Parathyroid adenoma (tissue), 2 donors: ENCODE results near the gene TUBA1A.
A peak's percentile ranks its signal among the peaks of the same experiment; 100 is the strongest.

Experiments
- H2AFZ ChIP-seq: fragments of 300-600 bp; sonication (generic); one replicate; pipeline ENCODE4 v1.7.0; 2017; ENCODE audit warnings: antibody characterized with exemption, mild to moderate bottlenecking
- H3K27ac ChIP-seq: fragments of 300-600 bp; sonication (generic); one replicate; pipeline ENCODE4 v1.7.0; 2017
- H3K27me3 ChIP-seq: fragments of 300-600 bp; sonication (generic); one replicate; pipeline ENCODE4 v1.7.0; 2017; ENCODE audit warnings: low read length; ENCODE audit not compliant: control insufficient read depth, insufficient read depth
- H3K36me3 ChIP-seq: fragments of 300-600 bp; sonication (generic); one replicate; pipeline ENCODE4 v1.7.0; 2017; ENCODE audit warnings: low read length; ENCODE audit not compliant: control insufficient read depth, insufficient read depth
- H3K4me1 ChIP-seq: fragments of 300-600 bp; sonication (generic); one replicate; pipeline ENCODE4 v1.7.0; 2017; ENCODE audit warnings: control low read depth
- H3K4me2 ChIP-seq: fragments of 300-600 bp; sonication (generic); one replicate; pipeline ENCODE4 v1.7.0; 2017; ENCODE audit warnings: low read length
- H3K4me3 ChIP-seq: fragments of 300-600 bp; sonication (generic); one replicate; pipeline ENCODE4 v1.7.0; 2017; ENCODE audit warnings: low read depth, low read length
- H3K79me2 ChIP-seq: fragments of 300-600 bp; sonication (generic); one replicate; pipeline ENCODE4 v1.7.0; 2017; ENCODE audit warnings: control low read depth
- H3K9ac ChIP-seq: fragments of 300-600 bp; sonication (generic); one replicate; pipeline ENCODE4 v1.7.0; 2017; ENCODE audit warnings: mild to moderate bottlenecking
- H3K9me3 ChIP-seq: fragments of 300-600 bp; sonication (generic); one replicate; pipeline ENCODE4 v1.7.0; 2017; ENCODE audit warnings: low read length; ENCODE audit not compliant: control insufficient read depth
- CTCF ChIP-seq: fragments of 300-600 bp; sonication (generic); IDR thresholded peaks from one replicate; pipeline ENCODE4 v1.7.0; 2017; ENCODE audit warnings: antibody characterized with exemption, mild to moderate bottlenecking
- donor health status: primary hyperparathyroidism.

The TUBA1A gene

GRCh38 chr12:49208146-49208545 lies 19.3 kb upstream of the TUBA1A start:
- no peaks in the 10 kb centered on the region for H3K36me3 ChIP-seq
- H3K27me3 ChIP-seq: no peaks in the 10 kb centered on the region
- no peaks in the 10 kb centered on the region for H3K4me1 ChIP-seq
- no peak overlapping the region for H3K4me2 ChIP-seq
- H2AFZ ChIP-seq: no peak overlapping the region
- H3K79me2 ChIP-seq: no peaks in the 10 kb centered on the region
- H3K27ac ChIP-seq: no peak overlapping the region
- TF ChIP-seq CTCF: no peak
- no peak overlapping the region for H3K4me3 ChIP-seq
- H3K9ac ChIP-seq: no peak overlapping the region
- no peaks in the 10 kb centered on the region for H3K9me3 ChIP-seq

- no peaks in the 10 kb centered on the region for H3K9me3 ChIP-seq
- H3K4me1 ChIP-seq: peaks cover 3% of the 10 kb centered on the region
- no peak overlapping the region for H3K9ac ChIP-seq
- H3K4me2 ChIP-seq: no peak overlapping the region
- H3K4me3 ChIP-seq: no peak overlapping the region
- TF ChIP-seq CTCF: no peak
- H3K79me2 ChIP-seq: no peaks in the 10 kb centered on the region
- H3K27me3 ChIP-seq: no peaks in the 10 kb centered on the region
- H3K27ac ChIP-seq: no peak overlapping the region
- no peak overlapping the region for H2AFZ ChIP-seq
- H3K36me3 ChIP-seq: no peaks in the 10 kb centered on the region
These were observed 17.5 kb upstream of the TUBA1A start for GRCh38 chr12:49206389-49206788.

GRCh38 chr12:49201595-49202295 lies 12.9 kb upstream of the TUBA1A start:
- Histone ChIP-seq H2AFZ (peak overlapping the region; percentile 75), H3K4me2 (peak overlapping the region; percentile 68), H3K36me3 (no peaks in the 10 kb centered on the region), H3K79me2 (no peaks in the 10 kb centered on the region), H3K9me3 (no peaks in the 10 kb centered on the region), H3K4me3 (peak overlapping the region; percentile 50), H3K27me3 (no peaks in the 10 kb centered on the region), H3K4me1 (peaks cover 3% of the 10 kb centered on the region), H3K9ac (no peak overlapping the region), H3K27ac (peak overlapping the region; percentile 96)
- TF ChIP-seq CTCF: no peak

GRCh38 chr12:49200919-49201594 lies 12.2 kb upstream of the TUBA1A start:
- Histone ChIP-seq H3K9ac (peak overlapping the region; percentile 1), H3K27me3 (no peaks in the 10 kb centered on the region), H3K4me2 (peak overlapping the region; percentile 68), H3K79me2 (no peaks in the 10 kb centered on the region), H3K36me3 (no peaks in the 10 kb centered on the region), H3K4me3 (peak overlapping the region; percentile 50), H2AFZ (peak overlapping the region; percentile 75), H3K9me3 (no peaks in the 10 kb centered on the region), H3K27ac (peak overlapping the region; percentile 96), H3K4me1 (peaks cover 3% of the 10 kb centered on the region)
- no peak for TF ChIP-seq CTCF
